Stomach (tissue), 4 donors: Measurements from ENCODE around the gene FOXD2.

Source experiments
- EP300 ChIP-seq: sonication (generic); formaldehyde crosslinking; IDR thresholded peaks from one replicate; pipeline ENCODE4 v1.6.1; 2017; ENCODE audit warnings: antibody characterized with exemption
- POLR2A ChIP-seq, 4 donors: fragments of 450-650 bp; IDR thresholded peaks; one replicate each; pipeline ENCODE4 v1.6.1; 2016; ENCODE audit warnings: antibody characterized with exemption in 4 of 4, control low read depth in 2 of 4, mild to moderate bottlenecking in 1 of 4, moderate library complexity in 1 of 4
- POLR2AphosphoS5 ChIP-seq, 3 donors: sonication (generic); formaldehyde crosslinking; IDR thresholded peaks; one replicate each; pipeline ENCODE4 v1.6.1; 2016; ENCODE audit warnings: antibody characterized with exemption in 3 of 3
- TF ChIP-seq, protein P1 (sequence below), 7 experiments: fragments of 450-650 bp in 4 of 7; fragments of 200-600 bp in 3 of 7; sonication (generic) in 3 of 7; IDR thresholded peaks; one replicate each; pipeline ENCODE4 v1.5.1; 2016 to 2019; ENCODE audit warnings: antibody characterized with exemption in 7 of 7, control low read depth in 2 of 7, mild to moderate bottlenecking in 1 of 7

- no peak for TF ChIP-seq POLR2AphosphoS5 (IDR thresholded peaks at IDR 0.05)
- TF ChIP-seq, protein P1, sequence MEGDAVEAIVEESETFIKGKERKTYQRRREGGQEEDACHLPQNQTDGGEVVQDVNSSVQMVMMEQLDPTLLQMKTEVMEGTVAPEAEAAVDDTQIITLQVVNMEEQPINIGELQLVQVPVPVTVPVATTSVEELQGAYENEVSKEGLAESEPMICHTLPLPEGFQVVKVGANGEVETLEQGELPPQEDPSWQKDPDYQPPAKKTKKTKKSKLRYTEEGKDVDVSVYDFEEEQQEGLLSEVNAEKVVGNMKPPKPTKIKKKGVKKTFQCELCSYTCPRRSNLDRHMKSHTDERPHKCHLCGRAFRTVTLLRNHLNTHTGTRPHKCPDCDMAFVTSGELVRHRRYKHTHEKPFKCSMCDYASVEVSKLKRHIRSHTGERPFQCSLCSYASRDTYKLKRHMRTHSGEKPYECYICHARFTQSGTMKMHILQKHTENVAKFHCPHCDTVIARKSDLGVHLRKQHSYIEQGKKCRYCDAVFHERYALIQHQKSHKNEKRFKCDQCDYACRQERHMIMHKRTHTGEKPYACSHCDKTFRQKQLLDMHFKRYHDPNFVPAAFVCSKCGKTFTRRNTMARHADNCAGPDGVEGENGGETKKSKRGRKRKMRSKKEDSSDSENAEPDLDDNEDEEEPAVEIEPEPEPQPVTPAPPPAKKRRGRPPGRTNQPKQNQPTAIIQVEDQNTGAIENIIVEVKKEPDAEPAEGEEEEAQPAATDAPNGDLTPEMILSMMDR (IDR thresholded peaks at IDR 0.05): no peak
- TF ChIP-seq POLR2A (IDR thresholded peaks at IDR 0.05): no peak
- TF ChIP-seq EP300: no peak
Observed at GRCh38 chr1:47452426-47452825, 14.6 kb downstream of the FOXD2 start.
